Ishikawa (cell line): ENCODE results near the gene KHDC4.

Source experiments
- CEBPB ChIP-seq: IDR thresholded peaks from 2 replicates; pipeline ENCODE4 v1.6.1; 2012
- CREB1 ChIP-seq: IDR thresholded peaks from 2 replicates; pipeline ENCODE4 v1.6.1; 2012; ENCODE audit warnings: low read depth
- EP300 ChIP-seq: IDR thresholded peaks from 2 replicates; pipeline ENCODE4 v1.6.1; 2012; ENCODE audit warnings: borderline replicate concordance
- FOXM1 ChIP-seq: IDR thresholded peaks from 2 replicates; pipeline ENCODE4 v1.6.1; 2012; ENCODE audit warnings: low read depth, borderline replicate concordance
- NFIC ChIP-seq: IDR thresholded peaks from 2 replicates; pipeline ENCODE4 v1.6.1; 2012
- REST ChIP-seq: IDR thresholded peaks from 2 replicates; pipeline ENCODE4 v1.6.1; 2012; ENCODE audit warnings: low read depth, mild to moderate bottlenecking
- TAF1 ChIP-seq: IDR thresholded peaks from 2 replicates; pipeline ENCODE4 v1.6.1; 2012; ENCODE audit warnings: low read depth, mild to moderate bottlenecking
- YY1 ChIP-seq: IDR thresholded peaks from 2 replicates; pipeline ENCODE4 v1.6.1; 2012; ENCODE audit warnings: low read depth
- ZBTB7A ChIP-seq: IDR thresholded peaks from 2 replicates; pipeline ENCODE4 v1.6.1; 2012; ENCODE audit warnings: low read depth

- TF ChIP-seq EP300: no peak
- TF ChIP-seq CREB1: no peak
- no peak for TF ChIP-seq CEBPB
- no peak for TF ChIP-seq NFIC
- no peak for TF ChIP-seq YY1
- TF ChIP-seq TAF1: no peak
- TF ChIP-seq ZBTB7A: no peak
- TF ChIP-seq REST: no peak
- no peak for TF ChIP-seq FOXM1
Observed at GRCh38 chr1:155889566-155889965, 44.6 kb downstream of the KHDC4 start.
